HS-5 (cell line): ENCODE data around the gene PRDM2.

Experiments
- DNase-seq: peaks from one replicate; pipeline ENCODE4 v3.0.0-alpha.2; 2012; ENCODE audit warnings: low read depth

PRDM2 gene

GRCh38 chr1:13814131-13814530 is 114.1 kb downstream of the PRDM2 start:
- no peak for DNase-seq

GRCh38 chr1:13816016-13816760 is 116.2 kb downstream of the PRDM2 start:
- no peak for DNase-seq

GRCh38 chr1:13817906-13818305 is 117.9 kb downstream of the PRDM2 start:
- no peak for DNase-seq

GRCh38 chr1:13818926-13819325 is 118.9 kb downstream of the PRDM2 start:
- no peak for DNase-seq

- DNase-seq, result no peak
Measured at GRCh38 chr1:13819642-13820041, 119.7 kb downstream of the PRDM2 start.

GRCh38 chr1:13820055-13820454 is 120.1 kb downstream of the PRDM2 start:
- DNase-seq, result no peak

GRCh38 chr1:13820456-13820855 is 120.5 kb downstream of the PRDM2 start:
- DNase-seq, result no peak

GRCh38 chr1:13823126-13823880 is 123.3 kb downstream of the PRDM2 start:
- no peak for DNase-seq

- DNase-seq, result no peak
Measured at GRCh38 chr1:13823936-13824335, 123.9 kb downstream of the PRDM2 start.

- no peak for DNase-seq
Measured at GRCh38 chr1:13824626-13825025, 124.6 kb downstream of the PRDM2 start.

GRCh38 chr1:13825033-13825432 is 125.0 kb downstream of the PRDM2 start:
- no peak for DNase-seq

GRCh38 chr1:13826009-13826408 is 126.0 kb downstream of the PRDM2 start:
- DNase-seq, result no peak

GRCh38 chr1:13826591-13826990 is 126.6 kb downstream of the PRDM2 start:
- DNase-seq, result no peak

GRCh38 chr1:13828454-13829151 is 128.6 kb downstream of the PRDM2 start:
- DNase-seq, result no peak

GRCh38 chr1:13829152-13829769 is 129.3 kb downstream of the PRDM2 start:
- no peak for DNase-seq

GRCh38 chr1:13830170-13830569 is 130.2 kb downstream of the PRDM2 start:
- no peak for DNase-seq

- no peak for DNase-seq
Measured at GRCh38 chr1:13830616-13831280, 130.8 kb downstream of the PRDM2 start.

GRCh38 chr1:13832100-13832499 is 132.1 kb downstream of the PRDM2 start:
- DNase-seq, result no peak

GRCh38 chr1:13832536-13832935 is 132.5 kb downstream of the PRDM2 start:
- no peak for DNase-seq

GRCh38 chr1:13836136-13836535 is 136.1 kb downstream of the PRDM2 start:
- no peak for DNase-seq

- DNase-seq, result no peak
Measured at GRCh38 chr1:13836631-13837030, 136.6 kb downstream of the PRDM2 start.

GRCh38 chr1:13838236-13838635 is 138.2 kb downstream of the PRDM2 start:
- DNase-seq, result no peak
